HepG2 (cell line): ENCODE data around the gene FASTKD1. TPM values are rescaled to one million over a fixed set of nuclear protein-coding genes. Genes with fewer than 3 reads are reported as not detected.

Source experiments
- CBX5 ChIP-seq: sonication (generic); formaldehyde crosslinking; IDR thresholded peaks from 2 replicates; pipeline ENCODE4 v1.4.0; 2020; ENCODE audit warnings: missing genetic modification reagents, borderline replicate concordance
- CREB1 ChIP-seq, 2 experiments: fragments of 450-650 bp in 1 of 2; IDR thresholded peaks; 2 replicates each; pipeline ENCODE4 v1.6.1; 2016 to 2017; ENCODE audit warnings: control low read depth in 1 of 2, mild to moderate bottlenecking in 1 of 2, missing compliant biosample characterization in 1 of 2, missing genetic modification characterization in 1 of 2
- CREM ChIP-seq, 2 experiments: sonication (generic) in 1 of 2; formaldehyde crosslinking in 1 of 2; IDR thresholded peaks; 2 replicates each; pipeline versions ENCODE4 v1.4.0 to v1.6.1; 2016 to 2020; ENCODE audit warnings: antibody characterized with exemption in 1 of 2, mild to moderate bottlenecking in 1 of 2, missing genetic modification reagents in 1 of 2
- DBP ChIP-seq: sonication (generic); formaldehyde crosslinking; IDR thresholded peaks from 2 replicates; pipeline ENCODE4 v1.4.0; 2020; ENCODE audit warnings: missing genetic modification reagents; ENCODE audit errors: not compliant biosample characterization
- DMAP1 ChIP-seq: IDR thresholded peaks from 2 replicates; pipeline ENCODE4 v1.6.1; 2016
- FOSL2 ChIP-seq: sonication (generic); formaldehyde crosslinking; IDR thresholded peaks from 2 replicates; pipeline ENCODE4 v1.4.0; 2020; ENCODE audit warnings: missing genetic modification reagents
- FOXJ3 ChIP-seq: sonication (generic); formaldehyde crosslinking; IDR thresholded peaks from 2 replicates; pipeline ENCODE4 v1.4.0; 2020; ENCODE audit warnings: missing genetic modification reagents, mild to moderate bottlenecking, borderline replicate concordance
- HIC2 ChIP-seq: sonication (generic); formaldehyde crosslinking; IDR thresholded peaks from 2 replicates; pipeline ENCODE4 v1.9.0; 2022; ENCODE audit warnings: low read depth, missing genetic modification reagents
- HNF4A ChIP-seq: sonication (generic); formaldehyde crosslinking; IDR thresholded peaks from 2 replicates; pipeline ENCODE4 v1.4.0; 2020; ENCODE audit warnings: missing genetic modification reagents
- HOMEZ ChIP-seq: IDR thresholded peaks from 2 replicates; pipeline ENCODE4 v1.6.1; 2016; ENCODE audit warnings: low read depth
- KAT8 ChIP-seq: IDR thresholded peaks from 2 replicates; pipeline ENCODE4 v1.6.1; 2016; ENCODE audit warnings: missing genetic modification reagents, missing compliant biosample characterization
- MIER2 ChIP-seq: IDR thresholded peaks from 2 replicates; pipeline ENCODE4 v1.6.1; 2016; ENCODE audit warnings: missing biosample characterization, missing genetic modification reagents
- NFIC ChIP-seq: IDR thresholded peaks from 2 replicates; pipeline ENCODE4 v1.6.1; 2012; ENCODE audit warnings: mild to moderate bottlenecking, low read length, inconsistent platforms
- POLR2A ChIP-seq, 2 experiments: IDR thresholded peaks; 2 replicates each; pipeline ENCODE4 v1.6.1; 2011; ENCODE audit warnings: low read depth in 2 of 2, low read length in 2 of 2, mild to moderate bottlenecking in 1 of 2, moderate library complexity in 1 of 2; ENCODE audit not compliant: insufficient read depth in 1 of 2
- PRDM15 ChIP-seq: sonication (generic); formaldehyde crosslinking; IDR thresholded peaks from 2 replicates; pipeline ENCODE4 v1.4.0; 2020; ENCODE audit warnings: missing genetic modification reagents
- TARDBP ChIP-seq: sonication (generic); formaldehyde crosslinking; IDR thresholded peaks from 2 replicates; pipeline ENCODE4 v1.8.0; 2022; ENCODE audit warnings: mild to moderate bottlenecking, missing genetic modification reagents
- TEF ChIP-seq: sonication (generic); formaldehyde crosslinking; IDR thresholded peaks from 2 replicates; pipeline ENCODE4 v1.5.0; 2020; ENCODE audit warnings: missing genetic modification reagents
- YY1 ChIP-seq: IDR thresholded peaks from 2 replicates; pipeline ENCODE4 v1.6.1; 2011; ENCODE audit warnings: low read length, low read depth, moderate library complexity, mild to moderate bottlenecking; ENCODE audit not compliant: insufficient read depth, insufficient replicate concordance
- ZBTB3 ChIP-seq: sonication (generic); formaldehyde crosslinking; IDR thresholded peaks from 2 replicates; pipeline ENCODE4 v1.4.0; 2020; ENCODE audit warnings: low read depth, mild to moderate bottlenecking, moderate library complexity, missing genetic modification reagents, borderline replicate concordance
- ZNF12 ChIP-seq: sonication (generic); formaldehyde crosslinking; IDR thresholded peaks from 2 replicates; pipeline ENCODE4 v1.5.0; 2020; ENCODE audit warnings: missing genetic modification reagents
- ZNF530 ChIP-seq: sonication (generic); formaldehyde crosslinking; IDR thresholded peaks from 2 replicates; pipeline ENCODE4 v1.5.0; 2020; ENCODE audit warnings: low read depth, mild to moderate bottlenecking, missing genetic modification reagents
- ZSCAN20 ChIP-seq: sonication (generic); formaldehyde crosslinking; IDR thresholded peaks from 2 replicates; pipeline ENCODE4 v1.4.0; 2020; ENCODE audit warnings: missing genetic modification reagents, mild to moderate bottlenecking, borderline replicate concordance
- polyA plus RNA-seq, 8 experiments: library from polyadenylated mRNA; depleted of rRNA in 3 of 8; stranded (reverse) in 7 of 8; unstranded in 1 of 8; fragments of >200 nt; fragmentation: Illumina TruSeq in 4 of 8; extraction: Trizol in 4 of 8; gene quantifications; 2 replicates each; pipeline versions ENCODE4 v1.2.1 to v1.2.3, GENCODE V29; 2011 to 2016; ENCODE audit warnings: low read depth in 4 of 8, missing spikeins in 1 of 8, mixed read lengths in 1 of 8; ENCODE audit not compliant: insufficient read depth in 1 of 8
- total RNA-seq, 5 experiments: library from RNA; depleted of rRNA; stranded (reverse); fragments of >200 nt; fragmentation: Illumina TruSeq; extraction: Trizol; gene quantifications; 2 replicates each; pipeline ENCODE4 v1.2.3, GENCODE V29; 2016; ENCODE audit warnings: low read depth in 1 of 5

The FASTKD1 gene
- total and polyA plus RNA-seq, 2 of the 13 experiments (the other 11 are each of a cell fraction or from before 2014, with no cell fraction given), result 35.0 to 38.0 TPM

- TF ChIP-seq HIC2 (CRISPR knock-in tag) (no peak), ZBTB3 (no peak), FOXJ3 (CRISPR knock-in tag) (peak; percentile 57; the same call in 1 of the 2 replicates), YY1 (peak; percentile 1), TEF (CRISPR knock-in tag) (no peak), POLR2A (IDR thresholded peaks at IDR 0.05; ENCODE audit: insufficient read depth in 1 of 2, low read depth in 2 of 2, low read length in 2 of 2) (no peak), PRDM15 (peak; percentile 60; the same call in 1 of the 2 replicates), DBP (CRISPR knock-in tag) (no peak), HNF4A (CRISPR knock-in tag) (peak; percentile 83), FOSL2 (CRISPR knock-in tag) (0 out of 2 replicates have a peak, but pooled peaks have one; percentile 26), MIER2 (CRISPR knock-in tag) (0 out of 2 replicates have a peak, but pooled peaks have one; percentile 28), KAT8 (CRISPR knock-in tag) (peak; percentile 38; the same call in 1 of the 2 replicates), DMAP1 (CRISPR knock-in tag) (0 out of 2 replicates have a peak, but pooled peaks have one; percentile 30), NFIC (peak; percentile 67; the same call in 1 of the 2 replicates), TARDBP (CRISPR knock-in tag) (peak; percentile 59; the same call in 1 of the 2 replicates), CREB1 (IDR thresholded peaks at IDR 0.05) (no peak), CREB1 (CRISPR knock-in tag; IDR thresholded peaks at IDR 0.05) (0 out of 2 replicates have a peak, but pooled peaks have one; percentile 18), CBX5 (CRISPR knock-in tag) (no peak), ZNF530 (no peak), HOMEZ (0 out of 2 replicates have a peak, but pooled peaks have one; percentile 32), ZSCAN20 (CRISPR knock-in tag) (no peak), CREM (IDR thresholded peaks at IDR 0.05) (peak; percentile 39; the same call in 1 of the 2 replicates), CREM (CRISPR knock-in tag; IDR thresholded peaks at IDR 0.05) (no peak), ZNF12 (CRISPR knock-in tag) (0 out of 2 replicates have a peak, but pooled peaks have one; percentile 68)
These were observed 88.0 kb downstream of the FASTKD1 start (continued) for GRCh38 chr2:169485650-169486138.
